Small intestine (tissue), 7 donors: ENCODE measurements around the gene LRRC25. TPM values are rescaled to one million over a fixed set of nuclear protein-coding genes. Genes with fewer than 3 reads are reported as not detected.
"Not testable (repeated sequence)": the region's sequence is repeated elsewhere in the genome, so short reads cannot be mapped to it uniquely, and the experiment has no call there.

Experiments
- DNase-seq, 2 donors: peaks; one replicate each; pipeline versions ENCODE4 v3.0.0 to v3.0.0-alpha.2; 2013
- FAIRE-seq: peaks from 2 replicates; lab custom pipeline; 2012; peaks lifted over from hg19 to GRCh38; lab: Jason Lieb, UNC
- H3K27ac ChIP-seq, 3 donors: one replicate each; pipeline ENCODE4 v1.5.1; 2013; ENCODE audit warnings: low read length in 2 of 3, mild to moderate bottlenecking in 2 of 3, control low read depth in 1 of 3, inconsistent platforms in 1 of 3, low read depth in 1 of 3, moderate library complexity in 1 of 3
- H3K27me3 ChIP-seq, 3 donors: one replicate each; pipeline ENCODE4 v1.6.1; 2013; ENCODE audit warnings: low read length in 3 of 3, inconsistent platforms in 1 of 3; ENCODE audit not compliant: control insufficient read depth in 3 of 3, insufficient read depth in 3 of 3
- H3K36me3 ChIP-seq, 3 donors: one replicate each; pipeline ENCODE4 v1.6.1; 2013; ENCODE audit warnings: low read length in 3 of 3, inconsistent platforms in 1 of 3, low read depth in 1 of 3, mild to moderate bottlenecking in 1 of 3, moderate library complexity in 1 of 3; ENCODE audit not compliant: control insufficient read depth in 3 of 3, insufficient read depth in 2 of 3
- H3K4me1 ChIP-seq, 3 donors: one replicate each; pipeline ENCODE4 v1.6.1; 2013; ENCODE audit warnings: low read length in 2 of 3, inconsistent platforms in 1 of 3, low read depth in 1 of 3, mild to moderate bottlenecking in 1 of 3, moderate library complexity in 1 of 3; ENCODE audit not compliant: control insufficient read depth in 3 of 3, insufficient read depth in 2 of 3
- H3K4me3 ChIP-seq, 3 donors: one replicate each; pipeline ENCODE4 v1.5.1; 2013; ENCODE audit warnings: low read length in 3 of 3, control low read depth in 1 of 3, inconsistent platforms in 1 of 3, low read depth in 1 of 3, mild to moderate bottlenecking in 1 of 3, moderate library complexity in 1 of 3
- H3K9me3 ChIP-seq, 2 donors: one replicate each; pipeline ENCODE4 v1.6.1; 2013; ENCODE audit warnings: low read depth in 1 of 2, low read length in 1 of 2; ENCODE audit not compliant: control insufficient read depth in 2 of 2, insufficient read depth in 1 of 2
- WGBS, 3 donors: extraction: QIAGEN DNeasy Blood & Tissue Kit; methylation state at CpG; one replicate each; pipeline ENCODE4 v1.1.7; 2013; 5-methylcytosine and 5-hydroxymethylcytosine counted together
- polyA plus RNA-seq, 4 donors: library from polyadenylated mRNA; stranded (reverse) in 3 of 4; unstranded in 1 of 4; fragments of 200-250 nt in 3 of 4; fragments of 120-200 nt in 1 of 4; gene quantifications; one replicate each; pipeline versions ENCODE4 v1.2.1 to v1.2.3, GENCODE V29; 2013
- donor health status: healthy with polysubstance abuse.
- donor health status: control.
- donor health status: control.
- donor health status: Bipolar disorder and iron deficiency.
- donor health status: healthy.

LRRC25 gene
- polyA plus RNA-seq, 4 donors = 0.89 to 5.1 (median 3.4) TPM

- Histone ChIP-seq H3K9me3 (no peaks in the 10 kb centered on the region), H3K4me3 (no peak overlapping the region), H3K36me3 (peaks cover 0 to 13% (median 0%) of the 10 kb centered on the region in 3 donors), H3K27ac (peak overlapping the region; percentile 4 to 86 (median 76)), H3K4me1 (peaks cover 0 to 35% (median 16%) of the 10 kb centered on the region in 3 donors), H3K27me3 (no peaks in the 10 kb centered on the region)
- FAIRE-seq (no peak), DNase-seq (peak; percentile 47 to 88)
- 25 to 34% (median 28%) methylated on average over 17 of the region's 17 CpGs for WGBS, 3 donors
Observed at GRCh38 chr19:18373892-18374629, 23.4 kb downstream of the LRRC25 start.

DNA sequence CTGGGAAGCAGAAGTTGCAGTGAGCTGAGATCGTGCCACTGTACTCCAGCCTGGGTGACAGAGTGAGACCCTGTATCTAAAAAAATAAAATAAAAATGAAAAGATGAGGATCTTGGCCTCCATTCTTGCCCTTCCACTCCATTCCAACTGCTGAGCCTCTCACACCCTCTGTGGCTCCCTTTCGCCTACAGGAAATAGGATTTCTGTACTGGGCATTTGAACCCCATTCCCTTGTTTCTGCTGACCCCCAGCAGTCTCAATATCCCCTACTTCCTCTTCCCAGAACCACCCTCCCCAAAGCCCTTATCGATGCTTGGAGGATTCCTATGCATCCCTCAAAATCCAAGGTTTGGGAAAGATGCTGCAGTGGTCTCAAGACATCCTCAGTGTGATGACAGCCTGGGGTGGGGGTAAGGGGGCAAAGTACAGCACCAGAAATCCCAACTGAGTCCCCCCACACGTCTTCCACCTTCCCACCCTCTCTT is 24.0 kb downstream of the LRRC25 start:
- WGBS, 3 donors = 61 to 67% (median 62%) methylated on average over 4 of the region's 4 CpGs
- peaks cover 0 to 40% (median 16%) of the 10 kb centered on the region in 3 donors for H3K4me1 ChIP-seq
- no peaks in the 10 kb centered on the region for H3K27me3 ChIP-seq
- peaks cover 0 to 19% (median 0%) of the 10 kb centered on the region in 3 donors for H3K36me3 ChIP-seq
- DNase-seq (no peak), FAIRE-seq (no peak)
- H3K27ac ChIP-seq = peak overlapping the region; percentile 4 to 86 (median 76)
- H3K9me3 ChIP-seq = no peaks in the 10 kb centered on the region
- H3K4me3 ChIP-seq = no peak overlapping the region

DNA sequence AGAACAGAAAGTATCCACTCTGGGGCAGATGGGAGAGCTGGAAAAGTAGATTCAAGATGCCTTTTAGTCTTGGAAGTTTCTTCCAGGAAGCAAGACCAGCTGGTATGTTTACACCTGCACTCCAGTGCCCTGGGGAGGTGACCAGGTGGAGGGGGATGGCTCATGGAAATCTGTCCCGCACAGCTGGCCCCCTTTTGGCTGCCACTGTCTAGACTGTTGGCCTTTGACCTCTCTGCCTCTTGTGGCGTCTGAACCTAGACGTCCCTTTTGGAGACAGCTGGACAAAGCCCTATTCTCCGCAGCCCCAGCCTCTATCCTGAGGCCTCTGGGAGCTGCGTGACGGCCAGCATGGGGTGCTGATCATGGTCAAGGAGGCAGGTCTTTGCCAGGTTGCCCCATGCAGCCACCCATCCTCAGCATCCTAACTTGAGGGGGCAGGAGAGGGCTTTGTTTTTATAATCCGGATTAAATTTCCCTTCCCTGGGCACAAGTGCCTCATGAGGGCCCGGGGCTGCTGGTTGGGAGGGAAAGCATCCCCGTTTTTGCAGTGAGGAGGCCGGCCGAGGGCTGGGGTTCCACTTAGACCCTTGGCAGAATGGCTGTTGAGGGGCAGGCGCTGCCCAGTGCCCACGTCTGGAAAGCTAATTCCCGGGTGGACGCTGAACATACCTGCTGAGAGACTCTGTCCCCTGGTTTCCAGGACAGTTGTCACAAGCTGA is 28.8 kb downstream of the LRRC25 start:
- H3K27ac ChIP-seq = peak overlapping the region in 1 of 3 donors; percentile 40
- FAIRE-seq = no peak
- no peaks in the 10 kb centered on the region for H3K9me3 ChIP-seq

DNA sequence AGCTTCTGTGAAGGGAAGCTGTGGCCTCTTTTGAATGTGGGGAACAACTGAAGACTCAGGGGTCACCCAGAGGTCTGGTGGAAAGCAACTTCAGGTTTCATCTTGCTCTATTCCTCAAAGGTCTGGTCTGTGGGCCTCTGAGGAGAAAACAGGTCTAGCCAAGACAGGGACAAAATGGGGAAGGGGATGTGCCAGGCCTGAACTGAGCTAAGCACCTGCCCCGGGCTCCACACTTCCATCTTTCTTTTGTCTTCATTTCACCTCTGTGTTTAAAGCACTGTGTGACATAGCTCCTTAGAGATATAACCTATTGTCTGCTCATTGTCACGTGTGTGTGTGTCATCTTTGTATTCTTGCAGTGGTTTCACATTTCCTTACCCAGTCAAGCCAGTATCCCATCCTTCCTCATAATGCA is 31.4 kb downstream of the LRRC25 start:
- H3K36me3 ChIP-seq = peaks cover 5 to 83% (median 15%) of the 10 kb centered on the region in 3 donors
- peak overlapping the region; percentile 21 to 95 (median 92) for H3K27ac ChIP-seq
- WGBS, 3 donors = 90 to 91% (median 90%) methylated on average over 2 of the region's 2 CpGs
- no peaks in the 10 kb centered on the region for H3K9me3 ChIP-seq
- H3K4me1 ChIP-seq = peaks cover 0 to 32% (median 4%) of the 10 kb centered on the region in 3 donors
- no peaks in the 10 kb centered on the region for H3K27me3 ChIP-seq
- no peak for DNase-seq
- no peak overlapping the region for H3K4me3 ChIP-seq
- no peak for FAIRE-seq

More for the DNA sequence above, 28.8 kb downstream of the LRRC25 start:
- H3K36me3 ChIP-seq = peaks cover 4 to 60% (median 5%) of the 10 kb centered on the region in 3 donors
- no peak overlapping the region for H3K4me3 ChIP-seq
- DNase-seq = no peak
- H3K4me1 ChIP-seq = peaks cover 0 to 42% (median 8%) of the 10 kb centered on the region in 3 donors
- no peaks in the 10 kb centered on the region for H3K27me3 ChIP-seq
- 63 to 77% (median 68%) methylated on average over 15 of the region's 15 CpGs for WGBS, 3 donors

DNA sequence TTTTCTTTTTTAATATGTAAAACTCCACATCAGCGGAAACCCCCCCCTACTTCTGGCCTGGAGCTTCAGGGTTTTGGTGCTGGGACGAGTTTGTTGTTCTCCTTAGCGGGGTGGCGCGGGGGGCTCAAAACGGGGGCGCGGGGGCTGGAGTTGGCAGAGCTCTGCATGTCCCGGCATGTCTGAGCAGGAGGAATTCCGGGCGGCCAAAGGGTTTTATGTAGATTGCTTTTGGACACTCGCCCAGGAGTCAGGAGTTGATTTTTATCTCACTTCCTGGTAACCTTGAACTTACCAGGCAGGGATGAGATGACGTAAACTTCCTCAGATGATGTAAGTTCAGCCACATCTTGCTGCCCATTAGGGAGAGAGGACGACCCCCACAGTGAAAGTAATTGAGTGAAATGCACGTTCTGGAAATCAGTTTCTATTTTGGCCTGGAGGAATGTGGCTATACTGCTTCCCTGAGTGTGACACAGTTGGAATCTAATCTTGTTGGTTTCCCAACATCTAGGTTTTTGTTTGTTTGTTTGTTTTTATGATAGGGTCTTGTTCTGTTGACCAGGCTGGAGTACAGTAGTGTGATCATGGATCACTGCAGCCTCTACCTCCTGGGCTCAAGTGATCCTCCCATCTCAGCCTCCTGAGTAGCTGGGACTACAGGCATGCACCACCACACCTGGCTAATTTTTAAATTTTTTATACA is 32.4 kb downstream of the LRRC25 start:
- Histone ChIP-seq H3K36me3 (peaks cover 5 to 90% (median 15%) of the 10 kb centered on the region in 3 donors), H3K4me3 (no peak overlapping the region), H3K27ac (peak overlapping the region; percentile 89 to 95 (median 92)), H3K9me3 (no peaks in the 10 kb centered on the region), H3K27me3 (no peaks in the 10 kb centered on the region), H3K4me1 (peaks cover 0 to 32% (median 4%) of the 10 kb centered on the region in 3 donors)
- FAIRE-seq (no peak), DNase-seq (peak; percentile 96)
- 3 to 20% (median 20%) methylated on average over 15 of the region's 15 CpGs for WGBS, 3 donors

GRCh38 chr19:18364277-18364825 is 33.1 kb downstream of the LRRC25 start:
- Histone ChIP-seq H3K27ac (peak overlapping the region; percentile 89 to 95 (median 92)), H3K36me3 (peaks cover 9 to 90% (median 15%) of the 10 kb centered on the region in 3 donors), H3K4me1 (peaks cover 0 to 32% (median 4%) of the 10 kb centered on the region in 3 donors)
- not testable (repeated sequence) for H3K4me3 ChIP-seq, FAIRE-seq, H3K9me3 ChIP-seq, H3K27me3 ChIP-seq, DNase-seq
- 25 to 44% (median 43%) methylated on average over 11 of the region's 11 CpGs for WGBS, 3 donors

- Histone ChIP-seq H3K4me3 (no peak overlapping the region), H3K27ac (peak overlapping the region; percentile 37 to 92 (median 52)), H3K9me3 (no peaks in the 10 kb centered on the region), H3K4me1 (peaks cover 0 to 30% (median 4%) of the 10 kb centered on the region in 3 donors), H3K27me3 (no peaks in the 10 kb centered on the region), H3K36me3 (peaks cover 9 to 90% (median 15%) of the 10 kb centered on the region in 3 donors)
- WGBS, 3 donors = 60 to 75% (median 74%) methylated on average over 6 of the region's 6 CpGs
- FAIRE-seq = no peak
- DNase-seq = no peak
Observed at GRCh38 chr19:18363787-18364186, 33.6 kb downstream of the LRRC25 start.
